Loucy (cell line): ENCODE results near the gene MYO1E.

ENCODE experiments used
- H2AFZ ChIP-seq: fragments of 200-600 bp; sonication (generic); 2 replicates; pipeline ENCODE4 v1.6.0; 2016; ENCODE audit warnings: antibody characterized with exemption, mild to moderate bottlenecking, low read length, moderate library complexity
- H3F3A ChIP-seq: fragments of 200-600 bp; 2 replicates; pipeline ENCODE4 v1.6.0; 2016; ENCODE audit warnings: antibody characterized with exemption, low read depth, mild to moderate bottlenecking
- H3K27me3 ChIP-seq: fragments of 200-600 bp; sonication (generic); 2 replicates; pipeline ENCODE4 v1.6.1; 2014; ENCODE audit warnings: low read length, mild to moderate bottlenecking; ENCODE audit not compliant: insufficient read depth, poor library complexity, severe bottlenecking
- H3K36me3 ChIP-seq: fragments of 200-600 bp; sonication (generic); 2 replicates; pipeline ENCODE4 v1.6.1; 2016; ENCODE audit warnings: low read length; ENCODE audit not compliant: insufficient read depth
- H3K4me1 ChIP-seq: fragments of 200-600 bp; sonication (generic); 2 replicates; pipeline ENCODE4 v1.5.1; 2014; ENCODE audit warnings: low read length, mild to moderate bottlenecking; ENCODE audit not compliant: insufficient read depth, poor library complexity, severe bottlenecking
- H3K4me2 ChIP-seq: fragments of 200-600 bp; sonication (generic); 2 replicates; pipeline ENCODE4 v1.6.0; 2014; ENCODE audit warnings: antibody characterized with exemption, low read length, low read depth, mild to moderate bottlenecking; ENCODE audit not compliant: poor library complexity, severe bottlenecking
- H3K4me3 ChIP-seq: fragments of 200-600 bp; sonication (generic); 2 replicates; pipeline ENCODE4 v1.5.1; 2014; ENCODE audit warnings: low read length, mild to moderate bottlenecking, mixed read lengths; ENCODE audit not compliant: poor library complexity, severe bottlenecking
- H3K79me2 ChIP-seq: fragments of 200-600 bp; sonication (generic); 2 replicates; pipeline ENCODE4 v1.6.1; 2014; ENCODE audit warnings: low read length; ENCODE audit not compliant: insufficient read depth
- H3K9ac ChIP-seq: fragments of 200-600 bp; sonication (generic); 2 replicates; pipeline ENCODE4 v1.6.0; 2014; ENCODE audit warnings: mild to moderate bottlenecking, low read depth, low read length, moderate library complexity; ENCODE audit not compliant: poor library complexity, severe bottlenecking
- H3K9me2 ChIP-seq: fragments of 200-600 bp; sonication (generic); replicated peaks from 2 replicates; pipeline ENCODE4 v1.6.1; 2016; ENCODE audit warnings: low read depth, low read length, mixed read lengths
- H3K9me3 ChIP-seq: fragments of 200-600 bp; sonication (generic); 2 replicates; pipeline ENCODE4 v1.6.1; 2014; ENCODE audit warnings: mild to moderate bottlenecking, antibody characterized with exemption, low read length, low read depth; ENCODE audit not compliant: insufficient read depth
- H4K20me1 ChIP-seq: fragments of 200-600 bp; sonication (generic); 2 replicates; pipeline ENCODE4 v1.6.0; 2014; ENCODE audit warnings: antibody characterized with exemption, low read length, mild to moderate bottlenecking; ENCODE audit not compliant: insufficient read depth, poor library complexity, severe bottlenecking
- EZH2phosphoT487 ChIP-seq: fragments of 200-600 bp; IDR thresholded peaks from 2 replicates; pipeline ENCODE4 v1.6.1; 2018; ENCODE audit warnings: antibody characterized with exemption, mild to moderate bottlenecking, moderate library complexity, borderline replicate concordance
- TF ChIP-seq, protein P1 (sequence below): fragments of 200-600 bp; sonication (generic); conservative IDR thresholded peaks from 2 replicates; pipeline ENCODE4 v1.5.1; 2014; ENCODE audit warnings: mild to moderate bottlenecking, antibody characterized with exemption, low read length

MYO1E gene

DNA sequence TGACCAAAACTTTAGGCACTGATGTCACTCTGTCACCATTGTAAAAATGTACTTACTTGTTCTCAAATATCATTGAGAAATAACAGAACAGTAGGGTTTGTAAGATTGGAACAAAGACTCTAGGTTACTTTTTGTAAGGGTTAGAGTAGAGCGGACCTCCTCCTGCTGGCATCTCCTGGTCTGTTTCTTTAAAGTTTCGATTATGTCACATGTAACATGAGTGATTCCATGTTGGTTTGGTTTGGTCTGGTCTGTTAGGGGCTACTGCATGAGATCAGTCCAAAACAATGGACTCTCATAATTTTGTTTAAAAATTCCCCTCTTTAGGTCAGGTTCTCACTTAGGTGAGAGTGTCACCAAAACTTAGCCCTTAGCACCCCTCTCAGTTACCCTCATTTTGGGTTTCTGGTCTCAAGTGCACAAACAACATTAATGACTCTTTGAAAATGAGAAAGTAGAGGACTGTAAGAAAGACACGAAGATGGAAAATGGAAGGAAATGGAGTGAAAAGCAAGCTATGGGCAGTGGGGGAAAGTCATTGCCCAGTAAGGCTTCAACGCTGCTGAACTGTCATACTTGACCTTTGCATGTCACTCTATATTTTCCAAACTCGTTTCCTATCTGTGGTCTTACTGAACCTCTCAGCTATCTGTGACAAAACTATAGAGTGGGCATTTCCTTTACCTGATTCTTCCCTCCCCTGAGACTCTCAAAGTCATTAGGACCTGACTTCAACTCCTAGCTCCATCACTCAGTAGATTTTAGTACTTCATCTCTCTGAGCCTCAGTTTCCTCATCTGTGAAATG, 113.3 kb downstream of the MYO1E start:
- Histone ChIP-seq H3F3A (no peaks in the 10 kb centered on the region), H4K20me1 (no peaks in the 10 kb centered on the region), H3K9ac (no peak overlapping the region), H3K9me2 (no peaks in the 10 kb centered on the region), H3K79me2 (no peaks in the 10 kb centered on the region), H3K9me3 (no peaks in the 10 kb centered on the region), H3K4me1 (no peaks in the 10 kb centered on the region), H3K4me3 (no peak overlapping the region), H3K4me2 (no peak overlapping the region), H3K27me3 (no peaks in the 10 kb centered on the region), H2AFZ (no peak overlapping the region), H3K36me3 (no peaks in the 10 kb centered on the region)
- TF ChIP-seq EZH2phosphoT487: no peak
- TF ChIP-seq, protein P1, sequence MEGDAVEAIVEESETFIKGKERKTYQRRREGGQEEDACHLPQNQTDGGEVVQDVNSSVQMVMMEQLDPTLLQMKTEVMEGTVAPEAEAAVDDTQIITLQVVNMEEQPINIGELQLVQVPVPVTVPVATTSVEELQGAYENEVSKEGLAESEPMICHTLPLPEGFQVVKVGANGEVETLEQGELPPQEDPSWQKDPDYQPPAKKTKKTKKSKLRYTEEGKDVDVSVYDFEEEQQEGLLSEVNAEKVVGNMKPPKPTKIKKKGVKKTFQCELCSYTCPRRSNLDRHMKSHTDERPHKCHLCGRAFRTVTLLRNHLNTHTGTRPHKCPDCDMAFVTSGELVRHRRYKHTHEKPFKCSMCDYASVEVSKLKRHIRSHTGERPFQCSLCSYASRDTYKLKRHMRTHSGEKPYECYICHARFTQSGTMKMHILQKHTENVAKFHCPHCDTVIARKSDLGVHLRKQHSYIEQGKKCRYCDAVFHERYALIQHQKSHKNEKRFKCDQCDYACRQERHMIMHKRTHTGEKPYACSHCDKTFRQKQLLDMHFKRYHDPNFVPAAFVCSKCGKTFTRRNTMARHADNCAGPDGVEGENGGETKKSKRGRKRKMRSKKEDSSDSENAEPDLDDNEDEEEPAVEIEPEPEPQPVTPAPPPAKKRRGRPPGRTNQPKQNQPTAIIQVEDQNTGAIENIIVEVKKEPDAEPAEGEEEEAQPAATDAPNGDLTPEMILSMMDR: no peak

DNA sequence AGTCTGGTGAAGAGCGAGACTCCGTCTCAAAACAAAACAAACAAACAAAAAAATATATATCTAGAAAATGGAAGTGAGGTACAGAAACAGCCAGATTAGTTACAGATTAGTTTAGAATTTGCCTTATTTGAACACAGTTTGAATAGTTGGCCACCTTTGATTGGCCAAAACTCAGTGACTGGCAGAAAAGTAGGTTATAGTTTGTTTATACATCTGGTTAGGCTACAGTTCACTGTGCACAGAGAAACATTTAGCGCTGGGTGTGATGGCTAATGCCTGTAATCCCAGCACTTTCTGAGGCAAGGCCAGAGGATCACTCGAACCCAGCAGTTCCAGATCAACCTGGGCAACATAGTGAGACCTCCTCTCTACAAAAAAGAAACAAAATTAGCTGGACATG, 114.4 kb downstream of the MYO1E start:
- H4K20me1 ChIP-seq: no peaks in the 10 kb centered on the region
- H3K27me3 ChIP-seq: no peaks in the 10 kb centered on the region
- H3K4me3 ChIP-seq: no peak overlapping the region
- no peaks in the 10 kb centered on the region for H3K9me2 ChIP-seq
- H3K4me2 ChIP-seq: no peak overlapping the region
- no peaks in the 10 kb centered on the region for H3F3A ChIP-seq
- no peak overlapping the region for H3K9ac ChIP-seq
- no peaks in the 10 kb centered on the region for H3K79me2 ChIP-seq
- no peak overlapping the region for H2AFZ ChIP-seq
- H3K4me1 ChIP-seq: no peaks in the 10 kb centered on the region
- no peak for TF ChIP-seq EZH2phosphoT487
- TF ChIP-seq, protein P1: no peak
- H3K9me3 ChIP-seq: no peaks in the 10 kb centered on the region
- H3K36me3 ChIP-seq: no peaks in the 10 kb centered on the region

DNA sequence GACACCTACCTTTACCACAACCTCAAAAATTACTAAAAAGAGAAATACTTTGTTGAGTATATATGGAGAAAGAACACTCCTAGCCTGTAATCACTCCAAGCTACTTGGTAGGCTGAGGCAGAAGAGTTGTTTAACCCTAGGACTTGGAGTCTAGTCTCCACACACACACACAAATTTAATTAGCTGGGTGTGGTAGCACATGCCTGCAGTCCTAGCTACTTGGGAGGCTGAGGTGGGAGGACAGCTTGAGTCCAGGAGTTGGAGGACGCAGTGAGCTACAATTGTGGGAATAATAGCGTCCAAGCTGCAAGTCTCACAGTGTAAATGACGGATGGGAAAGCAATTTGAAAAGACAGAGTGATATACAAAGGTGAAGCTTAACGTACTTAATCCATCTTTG, 115.5 kb downstream of the MYO1E start:
- Histone ChIP-seq H3F3A (no peaks in the 10 kb centered on the region), H3K36me3 (no peaks in the 10 kb centered on the region)

More for the DNA sequence above, 115.5 kb downstream of the MYO1E start:
- Histone ChIP-seq H3K4me3 (no peak overlapping the region), H3K4me1 (no peaks in the 10 kb centered on the region), H3K9ac (no peak overlapping the region), H3K9me2 (no peaks in the 10 kb centered on the region), H3K4me2 (no peak overlapping the region), H2AFZ (no peak overlapping the region), H3K79me2 (no peaks in the 10 kb centered on the region), H3K27me3 (no peaks in the 10 kb centered on the region), H4K20me1 (no peaks in the 10 kb centered on the region), H3K9me3 (no peaks in the 10 kb centered on the region)
- TF ChIP-seq, protein P1: no peak
- no peak for TF ChIP-seq EZH2phosphoT487
